GM18517 (cell line): ENCODE data around the gene UTF1.
"Not testable (repeated sequence)": the region's sequence is repeated elsewhere in the genome, so short reads cannot be mapped to it uniquely, and the experiment has no call there.

Experiments used
- ATAC-seq: cut with Tn5 transposase; IDR thresholded peaks from one replicate; pipeline ENCODE4 v1.9.1; 2021; ENCODE audit warnings: mild to moderate bottlenecking, moderate library complexity; ENCODE audit not compliant: unreplicated experiment

The UTF1 gene

DNA sequence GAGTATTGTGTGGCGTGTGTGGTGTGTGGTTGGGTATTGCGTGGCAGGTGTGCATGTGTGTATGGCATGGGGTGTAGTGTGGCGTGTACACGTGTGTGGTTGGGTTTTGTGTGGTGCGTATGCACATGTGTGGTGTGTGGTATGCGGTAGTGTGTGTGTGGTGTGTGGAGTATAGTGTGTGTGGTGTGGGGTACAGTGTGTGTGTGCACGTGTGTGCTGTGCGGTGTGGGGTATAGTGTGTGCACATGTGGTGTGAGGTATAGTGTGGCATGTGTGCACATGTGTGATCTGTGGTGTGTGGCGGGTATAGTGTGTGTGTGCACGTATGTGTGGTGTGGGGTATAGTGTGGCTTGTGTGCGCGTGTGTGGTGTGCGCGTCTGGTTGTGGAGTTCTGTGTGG is 20.9 kb upstream of the UTF1 start:
- no peak for ATAC-seq

DNA sequence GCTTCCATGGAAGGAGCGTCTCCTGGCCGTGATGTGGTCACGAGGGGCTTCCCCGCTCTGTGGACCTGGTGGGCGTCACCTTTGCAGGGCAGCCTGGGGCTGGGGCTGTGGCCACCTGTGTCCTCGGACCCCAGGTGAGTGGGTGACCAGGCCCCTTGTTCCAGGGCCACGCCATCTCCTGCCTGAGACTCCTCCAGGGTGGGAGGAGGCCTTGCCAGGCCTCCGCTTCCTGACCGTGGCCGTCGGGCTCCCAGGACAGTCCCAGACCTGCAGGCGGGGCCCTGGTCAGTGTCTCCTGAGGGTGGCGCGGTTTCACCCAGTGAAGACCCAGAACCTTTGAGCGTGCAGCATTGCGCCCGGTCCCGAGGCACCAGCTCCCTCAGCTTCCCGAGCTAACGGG is 20.4 kb upstream of the UTF1 start:
- no peak for ATAC-seq

DNA sequence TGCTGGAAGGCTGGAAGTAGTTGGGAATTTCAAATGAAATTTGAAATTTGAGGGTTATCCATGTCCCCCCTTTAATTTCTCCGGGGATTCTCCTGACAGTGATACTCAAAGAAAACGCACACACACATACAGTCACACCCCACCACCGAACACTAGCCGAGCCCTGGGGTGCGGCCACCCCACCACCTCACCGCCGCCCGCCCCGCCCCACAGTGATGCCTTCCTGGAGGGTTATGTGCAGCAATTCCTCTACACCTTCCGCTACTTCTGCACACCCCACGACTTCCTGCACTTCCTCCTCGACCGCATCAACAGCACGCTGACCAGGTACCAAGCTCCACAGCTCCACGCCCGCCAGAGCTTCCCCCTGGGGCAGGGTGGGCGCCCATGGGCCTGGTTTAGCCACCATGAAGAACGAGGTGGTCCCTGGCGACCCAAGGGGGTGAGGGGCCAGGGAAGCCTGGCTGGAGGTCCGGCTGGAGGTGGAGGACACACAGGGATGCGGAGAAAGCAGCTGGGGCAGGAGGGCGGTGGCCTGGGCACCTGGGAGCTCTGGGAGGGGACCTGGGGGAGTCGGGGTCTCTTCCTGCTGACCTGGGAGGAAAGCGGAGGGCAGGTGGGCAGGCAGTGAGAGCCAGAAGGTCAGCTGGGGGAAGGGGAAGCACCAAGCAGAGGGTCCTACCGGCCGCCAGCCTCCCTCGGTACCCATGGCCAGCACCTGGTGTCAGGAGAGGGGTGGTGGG is 19.4 kb upstream of the UTF1 start:
- no peak for ATAC-seq

DNA sequence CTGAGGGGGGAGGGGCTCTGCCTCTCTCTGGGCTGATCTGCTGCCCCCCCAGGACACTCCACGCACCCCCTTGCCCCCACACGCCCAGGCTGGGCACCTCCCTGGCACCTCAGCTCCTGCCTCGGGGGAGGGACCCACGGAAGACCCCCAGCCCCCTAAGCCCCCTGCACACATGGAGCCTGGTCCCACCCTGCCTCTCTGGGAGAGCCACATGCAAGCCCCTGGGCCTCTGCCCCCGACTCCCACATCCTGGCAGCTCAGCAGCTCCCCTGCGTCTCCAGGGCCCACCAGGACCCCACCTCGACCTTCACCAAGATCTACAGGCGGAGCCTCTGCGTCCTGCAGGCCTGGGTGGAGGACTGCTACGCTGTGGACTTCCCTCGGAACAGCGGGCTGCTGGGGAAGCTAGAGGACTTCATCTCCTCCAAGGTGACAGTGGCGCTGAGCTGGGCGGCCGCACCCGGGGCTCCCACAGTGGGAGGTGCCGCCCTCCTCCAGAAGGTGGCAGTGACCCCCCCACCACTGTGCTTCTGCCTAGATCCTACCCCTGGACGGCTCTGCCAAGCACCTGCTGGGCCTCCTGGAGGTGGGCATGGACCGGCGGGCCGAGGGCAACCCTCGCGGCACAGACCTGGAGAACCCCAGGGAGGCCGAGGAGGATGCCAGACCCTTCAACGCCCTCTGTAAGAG is 18.7 kb upstream of the UTF1 start:
- no peak for ATAC-seq

DNA sequence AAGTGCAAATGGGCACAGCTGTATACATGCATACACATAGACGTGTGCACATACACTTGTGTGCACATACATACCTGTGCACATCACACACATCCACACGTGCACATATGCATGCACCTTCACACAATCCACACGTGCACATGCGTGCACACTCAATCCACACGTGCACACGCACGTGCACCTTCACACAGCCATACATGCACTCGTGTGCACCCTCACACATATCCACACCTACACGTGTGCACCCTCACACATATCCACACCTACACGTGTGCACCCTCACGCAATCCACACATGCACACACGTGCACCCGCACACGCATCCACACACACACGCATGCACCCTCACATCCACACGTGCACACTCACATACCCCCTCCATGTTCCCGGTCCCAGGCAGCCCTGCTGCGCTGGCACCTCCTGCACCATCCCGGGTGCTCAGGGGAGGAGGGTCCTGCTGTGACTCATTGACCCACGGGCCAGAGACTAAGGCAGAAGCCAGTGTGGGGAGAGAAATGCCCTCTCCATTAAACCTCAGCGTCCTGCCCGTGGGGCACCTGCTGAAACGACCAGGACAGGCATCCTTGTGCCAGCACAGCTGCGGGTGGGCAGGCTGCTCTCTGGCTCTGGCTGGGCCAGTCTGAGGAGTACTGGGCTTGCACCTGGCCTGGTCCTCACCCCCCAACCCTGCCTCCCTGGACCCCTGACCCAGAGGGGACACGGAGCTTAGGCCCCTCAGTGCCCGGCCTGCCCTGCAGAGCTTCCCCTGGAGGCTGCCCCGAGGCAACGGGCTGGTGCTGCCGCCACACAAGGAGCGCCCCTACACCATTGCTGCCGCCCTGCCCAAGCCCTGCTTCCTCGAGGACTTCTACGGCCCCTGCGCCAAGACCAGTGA is 17.8 kb upstream of the UTF1 start:
- no peak for ATAC-seq

DNA sequence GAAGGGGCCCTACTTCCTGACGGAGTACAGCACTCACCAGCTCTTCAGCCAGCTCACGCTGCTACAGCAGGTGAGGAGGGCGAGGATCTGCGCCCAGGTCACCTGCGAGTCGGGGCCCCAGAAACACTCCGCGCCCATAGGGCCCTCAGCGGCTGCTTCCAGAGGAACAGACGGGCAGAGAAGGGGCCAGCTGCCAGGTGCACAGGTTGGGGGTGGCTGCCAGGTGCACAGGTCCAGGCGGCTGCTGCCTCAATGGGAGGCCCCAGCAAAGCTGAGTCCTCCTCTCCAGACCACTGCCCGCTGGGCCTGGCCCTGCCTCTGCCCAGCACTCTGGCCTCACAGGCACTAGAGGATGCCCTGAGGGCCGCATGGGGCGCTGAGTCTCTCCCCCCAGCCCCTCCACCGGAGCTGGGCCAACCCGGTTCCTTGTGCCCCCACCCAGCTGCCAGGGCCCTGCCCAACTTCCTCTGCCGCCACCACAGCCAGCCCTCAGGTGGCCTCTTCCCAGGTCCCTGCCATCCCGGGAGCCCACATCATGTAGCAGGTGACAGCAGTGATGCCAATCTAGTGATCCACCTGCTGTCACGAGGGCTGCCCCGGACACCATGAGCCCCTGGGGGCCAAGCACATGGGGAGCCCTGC is 17.0 kb upstream of the UTF1 start:
- ATAC-seq: no peak

DNA sequence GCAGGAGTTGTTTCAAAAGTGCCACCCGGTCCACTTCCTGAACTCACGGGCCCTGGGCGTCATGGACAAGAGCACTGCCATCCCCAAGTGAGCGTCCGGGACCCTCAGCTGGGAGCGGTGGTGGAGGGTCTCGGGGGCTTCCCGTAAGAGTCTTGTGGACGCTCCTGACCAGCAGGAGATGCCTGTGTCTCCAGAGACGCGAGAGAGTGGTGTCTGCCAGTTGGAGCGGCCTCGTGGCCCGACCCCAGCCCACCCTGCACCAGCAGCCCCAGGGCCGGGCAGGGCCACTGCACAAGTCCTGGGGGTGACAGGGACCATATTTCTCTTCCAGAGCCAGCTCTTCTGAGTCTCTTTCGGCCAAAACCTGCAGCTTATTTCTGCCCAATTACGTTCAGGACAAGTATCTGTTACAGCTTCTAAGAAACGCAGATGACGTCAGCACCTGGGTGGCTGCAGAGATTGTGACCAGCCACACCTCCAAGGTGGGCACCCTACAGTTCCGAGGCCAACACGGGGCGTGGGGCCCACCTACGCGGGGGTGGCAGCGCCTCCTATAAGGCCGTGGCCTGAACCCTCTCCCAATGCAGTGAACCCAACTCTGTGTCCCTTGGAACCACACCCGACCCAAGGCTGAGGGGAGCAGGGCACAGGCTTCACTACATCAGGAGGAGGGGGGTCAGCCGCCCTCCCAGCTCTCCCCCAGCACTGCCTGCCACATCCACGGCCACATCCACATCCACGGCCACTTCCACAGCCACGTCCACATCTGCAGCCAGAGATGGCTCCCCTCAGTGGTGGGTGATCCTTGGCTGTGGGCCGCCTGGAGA is 16.2 kb upstream of the UTF1 start:
- no peak for ATAC-seq

DNA sequence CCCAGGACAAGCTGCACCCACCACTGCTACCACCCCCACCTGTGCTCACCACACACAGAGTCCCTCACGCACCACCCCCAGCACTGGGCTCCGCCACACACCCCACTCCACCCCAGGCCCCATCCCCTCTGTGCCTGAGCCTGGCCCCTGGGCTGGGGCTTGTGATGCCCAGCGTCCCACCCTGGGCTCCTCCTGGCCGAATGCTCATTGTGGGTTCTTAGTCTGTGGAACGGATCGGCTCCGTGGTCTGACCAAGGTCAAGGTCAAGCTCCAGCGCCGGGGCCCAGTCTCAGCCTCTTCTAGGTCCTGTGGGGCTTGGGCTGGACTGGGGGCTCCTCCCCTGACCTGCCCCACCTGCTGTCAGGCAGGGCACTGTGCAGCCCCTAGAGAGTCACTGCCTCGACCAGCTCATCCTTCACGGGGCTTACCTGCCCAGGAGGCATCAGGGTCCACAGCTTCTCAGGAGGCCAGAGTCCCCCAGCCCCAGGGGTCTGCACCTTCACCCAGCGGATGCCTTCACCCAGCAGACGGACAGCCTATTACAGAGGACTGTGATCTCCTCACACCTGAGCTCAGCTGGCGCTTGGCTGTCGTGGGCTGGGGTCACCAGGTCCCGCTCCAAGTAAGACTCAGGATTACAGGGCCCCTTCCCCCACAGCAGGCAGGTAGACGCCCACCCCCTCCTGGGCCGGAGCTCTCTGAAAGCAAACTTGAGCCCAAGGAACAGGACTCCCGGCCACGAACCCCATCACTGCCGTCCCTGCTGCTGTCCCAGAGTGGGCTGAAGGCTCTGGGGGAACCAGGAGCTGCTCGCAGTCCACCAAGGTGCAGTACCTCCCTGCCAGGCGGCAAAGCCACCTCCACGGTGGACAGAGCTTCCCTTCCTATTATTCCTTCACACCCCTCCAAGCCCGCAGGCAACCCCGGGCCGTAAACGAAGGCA is 15.3 kb upstream of the UTF1 start:
- ATAC-seq: no peak

DNA sequence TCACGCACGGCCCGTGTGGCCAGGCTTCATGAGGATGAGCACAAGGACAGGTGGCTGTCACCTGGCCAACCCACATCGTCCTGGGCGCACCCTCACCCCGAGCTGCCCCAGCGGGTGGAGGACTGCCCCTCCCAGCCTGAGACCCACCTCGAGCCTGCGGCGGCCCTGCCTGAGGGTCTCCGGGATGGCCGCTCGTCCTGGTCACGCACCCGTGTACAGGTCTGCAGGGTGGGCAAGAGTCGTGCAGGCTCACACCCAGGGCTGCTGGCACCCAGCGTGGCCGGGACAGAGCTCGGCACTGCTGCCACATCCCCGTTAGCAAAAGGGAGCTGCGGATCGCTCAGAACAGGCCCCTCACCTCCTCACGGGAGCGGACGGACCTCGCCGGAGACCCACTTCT is 14.4 kb upstream of the UTF1 start:
- no peak for ATAC-seq

DNA sequence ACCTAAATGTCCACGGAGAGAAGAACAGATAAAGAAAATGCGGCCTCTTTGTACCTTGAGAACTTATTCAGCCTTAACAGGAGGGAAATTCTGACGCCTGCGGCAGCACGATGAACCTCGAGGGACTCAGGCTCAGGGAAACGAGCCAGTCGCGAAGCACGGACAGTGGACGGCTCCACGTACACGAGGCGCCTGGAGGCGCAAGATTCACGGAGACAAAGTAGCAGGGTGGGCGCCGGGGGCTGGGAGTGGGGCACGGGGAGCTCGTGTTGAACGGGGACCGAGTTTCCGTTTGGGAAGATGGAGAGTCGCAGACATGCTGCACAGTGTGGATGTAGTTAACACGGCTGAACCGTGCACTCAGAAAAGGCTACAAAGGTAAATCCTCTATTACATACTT is 13.2 kb upstream of the UTF1 start:
- ATAC-seq: no peak

DNA sequence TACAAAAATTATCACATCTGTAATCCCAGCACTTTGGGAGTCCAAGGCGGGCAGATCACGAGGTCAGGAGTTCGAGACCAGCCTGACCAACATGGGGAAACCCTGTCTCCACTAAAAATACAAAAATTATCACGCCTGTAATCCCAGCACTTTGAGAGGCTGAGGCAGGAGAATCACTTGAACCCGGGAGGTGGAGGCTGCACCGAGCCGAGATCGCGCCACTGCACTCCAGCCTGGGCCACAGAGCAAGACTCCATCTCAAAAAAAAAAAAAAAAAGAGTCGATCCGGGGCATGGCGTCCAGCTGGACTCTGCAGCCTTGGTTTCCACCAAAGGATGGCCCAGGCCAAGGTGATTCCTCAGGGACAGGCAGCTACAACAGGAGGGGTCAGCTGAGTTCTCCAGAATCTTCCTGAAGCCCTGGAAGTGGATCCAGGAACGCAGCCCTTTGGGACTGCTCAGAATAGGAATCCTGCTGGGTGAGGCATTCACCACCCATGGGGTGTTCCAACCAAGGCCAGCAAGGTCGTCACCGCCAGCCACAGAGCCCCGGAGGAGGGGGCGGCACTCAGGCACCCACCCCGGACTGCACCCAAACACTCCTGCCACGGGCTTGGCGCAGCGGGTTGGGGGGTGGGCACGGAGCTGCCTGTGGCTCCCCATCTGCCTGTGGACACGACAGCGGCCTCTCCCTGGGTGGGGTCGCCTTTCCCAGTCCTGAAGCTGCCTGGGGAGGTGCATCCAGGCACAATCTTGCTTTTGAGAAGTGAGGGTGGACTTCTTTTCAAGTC is 12.0 kb upstream of the UTF1 start:
- no peak for ATAC-seq

DNA sequence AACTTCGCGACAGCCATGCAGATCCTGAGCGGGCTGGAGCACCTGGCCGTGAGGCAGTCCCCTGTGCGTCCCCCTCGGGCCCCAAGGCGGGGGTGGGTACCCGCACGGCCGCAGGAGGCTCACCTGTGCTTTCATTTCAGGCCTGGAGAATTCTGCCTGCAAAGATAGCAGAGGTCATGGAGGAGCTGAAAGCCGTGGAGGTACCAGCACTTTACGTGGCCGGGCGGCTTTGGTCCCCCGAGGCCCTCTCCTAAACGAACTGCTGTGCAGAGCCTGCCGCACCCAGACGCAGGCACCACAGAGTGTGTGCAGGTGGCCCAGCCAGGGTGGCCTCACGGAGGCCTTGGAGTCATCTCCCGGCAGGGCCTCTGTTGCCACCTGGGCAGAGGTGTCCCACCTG is 11.1 kb upstream of the UTF1 start:
- ATAC-seq: no peak

DNA sequence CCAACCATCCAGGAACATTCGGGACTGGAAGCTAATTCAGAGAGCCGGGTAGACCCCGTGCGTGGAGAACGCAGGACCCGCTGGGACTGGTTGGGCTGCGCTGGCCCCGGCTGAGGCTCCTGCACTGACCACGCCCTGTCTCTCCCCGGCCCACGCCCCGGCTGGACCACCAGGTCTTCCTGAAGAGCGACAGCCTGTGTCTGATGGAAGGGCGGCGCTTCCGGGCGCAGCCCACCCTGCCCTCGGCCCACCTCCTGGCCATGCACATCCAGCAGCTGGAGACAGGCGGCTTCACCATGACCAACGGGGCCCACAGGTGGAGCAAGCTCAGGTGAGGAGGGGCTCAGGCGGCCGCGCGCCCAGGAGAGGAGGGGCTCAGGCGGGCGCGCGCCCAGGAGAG is 10.2 kb upstream of the UTF1 start:
- no peak for ATAC-seq

DNA sequence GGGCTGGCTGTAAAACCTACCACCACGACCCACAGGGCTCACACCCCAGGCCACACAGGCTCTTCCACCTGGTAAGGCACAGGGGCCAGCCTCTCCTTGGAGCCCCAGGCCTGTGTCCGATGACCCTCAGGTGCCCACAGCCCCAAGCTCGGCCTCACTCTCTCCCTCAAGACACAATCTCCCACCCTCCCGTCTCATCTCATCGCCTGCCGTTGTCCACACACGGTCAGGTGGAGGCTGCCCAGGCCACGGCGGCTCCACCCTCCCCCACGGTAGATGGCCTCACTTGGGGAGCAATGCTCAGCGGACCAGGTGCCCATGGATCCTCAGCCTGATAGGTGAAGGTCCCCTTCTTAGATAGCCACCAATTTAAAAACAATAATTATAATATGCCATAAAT is 8.7 kb upstream of the UTF1 start:
- no peak for ATAC-seq

DNA sequence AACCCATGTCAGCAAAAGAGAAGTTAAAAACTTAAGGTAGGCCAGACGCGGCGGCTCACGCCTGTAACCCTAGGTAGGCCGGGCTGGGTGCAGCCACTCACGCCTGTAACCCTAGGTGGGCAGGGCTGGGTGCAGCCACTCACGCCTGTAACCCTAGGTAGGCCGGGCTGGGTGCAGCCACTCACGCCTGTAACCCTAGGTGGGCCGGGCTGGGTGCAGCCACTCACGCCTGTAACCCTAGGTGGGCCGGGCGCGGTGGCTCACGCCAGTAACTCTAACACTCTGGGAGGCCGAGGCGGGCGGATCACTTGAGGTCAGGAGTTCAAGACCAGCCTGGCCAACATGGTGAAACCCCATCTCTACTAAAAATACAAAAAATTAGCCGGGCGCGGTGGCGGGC is 8.3 kb upstream of the UTF1 start:
- not testable (repeated sequence) for ATAC-seq

DNA sequence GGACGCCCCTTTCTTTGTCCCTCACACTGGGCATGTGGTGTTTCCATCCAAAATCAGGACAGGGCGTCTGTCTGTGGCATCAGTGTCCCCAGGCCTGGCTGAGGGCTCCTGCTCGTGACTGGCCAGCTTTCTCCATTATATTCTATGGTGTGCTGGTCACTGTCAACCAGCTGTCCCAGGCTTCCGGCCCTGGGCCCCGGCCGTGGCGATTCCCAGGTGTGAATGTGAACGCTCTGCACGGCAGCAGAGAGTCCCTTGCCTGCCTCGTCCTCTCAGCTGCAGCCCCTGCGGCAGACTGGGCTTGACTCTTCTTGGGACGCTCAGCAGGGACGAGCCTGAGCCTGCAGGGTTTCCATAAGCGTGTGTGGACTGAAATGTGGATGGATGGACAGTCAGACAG is 5.9 kb upstream of the UTF1 start:
- ATAC-seq: no peak

DNA sequence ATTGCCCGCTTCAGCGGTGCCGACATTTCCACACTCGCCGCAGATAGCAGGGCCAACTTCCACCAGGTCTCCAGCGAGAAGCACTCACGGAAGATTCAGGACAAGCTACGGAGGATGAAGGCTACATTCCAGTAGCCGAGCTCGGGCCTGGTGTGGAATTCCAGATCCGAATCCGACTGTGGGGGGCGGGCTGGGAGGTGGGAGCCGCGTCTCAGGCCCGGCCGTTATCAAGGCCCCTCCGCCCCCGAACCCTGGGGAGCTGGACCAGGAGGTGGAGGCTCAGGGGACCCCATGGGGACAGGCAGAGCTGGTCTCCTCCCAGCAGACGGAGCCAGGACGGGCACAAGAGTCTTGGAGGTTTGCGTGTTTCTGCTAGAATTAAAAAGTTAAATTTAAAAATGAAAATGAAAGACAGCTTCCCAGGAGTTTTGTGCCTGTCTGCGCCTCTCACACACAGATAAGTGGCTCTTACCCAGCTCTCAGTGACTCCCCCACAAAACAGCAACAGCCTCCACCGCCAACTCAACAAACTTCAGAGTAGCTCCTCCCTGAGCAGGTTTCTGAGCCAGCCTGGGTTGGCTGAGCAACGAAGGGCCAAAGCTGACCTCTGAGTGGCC is 5.2 kb upstream of the UTF1 start:
- ATAC-seq: no peak

DNA sequence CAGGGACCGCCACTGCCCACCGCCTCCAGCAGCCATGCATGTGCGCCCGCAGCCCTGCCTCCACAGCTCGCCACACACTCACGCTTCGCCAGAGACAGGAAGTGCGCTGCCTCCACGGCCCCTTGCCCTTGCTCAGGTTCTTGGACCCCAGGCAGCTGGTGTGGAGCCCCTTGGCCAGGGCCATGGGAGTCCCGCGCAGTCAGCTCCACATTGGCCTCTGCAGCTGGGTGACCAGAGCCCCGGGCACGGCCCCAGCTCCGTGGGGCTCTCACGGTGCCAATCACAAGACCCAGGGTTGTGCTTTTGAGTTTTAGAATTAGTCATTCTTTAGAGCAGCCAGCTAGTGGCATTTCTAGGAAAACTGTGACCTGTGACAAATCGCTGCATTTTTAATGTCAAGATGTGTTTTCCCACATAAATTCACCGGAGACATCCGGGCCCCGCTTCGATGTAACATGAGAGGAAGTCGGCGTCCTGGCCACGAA is 4.3 kb upstream of the UTF1 start:
- no peak for ATAC-seq
